ENCODE data around the gene DNAAF8. TPM values are rescaled to one million over a fixed set of nuclear protein-coding genes. Genes with fewer than 3 reads are reported as not detected.

Gene DNAAF8
- total RNA-seq, 1 experiment from 2014 or later = 2.4 TPM

- no TSS peak for BruUV-seq (replicated peaks)
- Histone ChIP-seq H3K9me2 (ENCODE audit: insufficient read depth) (no peaks in the 10 kb centered on the region), H3K79me2 (ENCODE audit: low read depth) (peaks cover 6% of the 10 kb centered on the region; the same call in 1 of the 2 replicates), H3K36me3 (ENCODE audit: low read depth) (no peaks in the 10 kb centered on the region), H3F3A (ENCODE audit: insufficient read depth, low read depth) (peaks cover 23% of the 10 kb centered on the region; the same call in 1 of the 2 replicates), H3K4me3 (no peak overlapping the region), H3K27me3 (ENCODE audit: insufficient read depth, low read depth) (no peaks in the 10 kb centered on the region), H3K4me1 (replicated peaks; ENCODE audit: insufficient read depth) (peaks cover 38% of the 10 kb centered on the region), H3K4me2 (no peak overlapping the region), H3K27ac (no peak overlapping the region), H4K20me1 (ENCODE audit: insufficient read depth) (no peaks in the 10 kb centered on the region), H2AFZ (no peak overlapping the region), H3K9me3 (ENCODE audit: insufficient read depth, low read depth) (no peaks in the 10 kb centered on the region)
- CTCF ChIA-PET = interaction anchor here (0.6 kb wide), 1 partner anchor 67 kb away, joined by 5 read pairs; no protein-coding TSS in a partner anchor
- TF ChIP-seq EZH2 (IDR thresholded peaks at IDR 0.05; ENCODE audit: low read depth) (no peak), CTCF (conservative IDR thresholded peaks at IDR 0.05) (no peak)
- intact Hi-C loops (cut with micrococcal nuclease; ENCODE audit: unreplicated experiment) = no loop called here
- POLR2A ChIA-PET (ENCODE audit: unreplicated experiment) = no interaction called here
- no peak for DNase-seq
Observed at GRCh38 chr16:4790871-4791270, 56.5 kb downstream of the DNAAF8 start.

GRCh38 chr16:4792951-4793513, 58.7 kb downstream of the DNAAF8 start:
- no peak for DNase-seq
- Histone ChIP-seq H3K79me2 (ENCODE audit: low read depth) (peaks cover 25% of the 10 kb centered on the region), H3K9me3 (ENCODE audit: insufficient read depth, low read depth) (no peaks in the 10 kb centered on the region), H3F3A (ENCODE audit: insufficient read depth, low read depth) (peaks cover 24% of the 10 kb centered on the region; the same call in 1 of the 2 replicates), H3K36me3 (ENCODE audit: low read depth) (no peaks in the 10 kb centered on the region), H4K20me1 (ENCODE audit: insufficient read depth) (no peaks in the 10 kb centered on the region), H2AFZ (no peak overlapping the region), H3K4me3 (no peak overlapping the region), H3K4me1 (replicated peaks; ENCODE audit: insufficient read depth) (peaks cover 41% of the 10 kb centered on the region), H3K4me2 (no peak overlapping the region), H3K27me3 (ENCODE audit: insufficient read depth, low read depth) (no peaks in the 10 kb centered on the region), H3K27ac (no peak overlapping the region), H3K9me2 (ENCODE audit: insufficient read depth) (no peaks in the 10 kb centered on the region)
- TF ChIP-seq CTCF (conservative IDR thresholded peaks at IDR 0.05) = no peak
- no peak for TF ChIP-seq EZH2 (IDR thresholded peaks at IDR 0.05; ENCODE audit: low read depth)
- BruUV-seq (replicated peaks) = no TSS peak
- ChIA-PET CTCF (interaction anchor here (0.6 kb wide), 1 partner anchor 144 kb away, joined by 3 read pairs; the partner anchor contains the start of gene PPL), POLR2A (ENCODE audit: unreplicated experiment) (interaction anchor here (0.7 kb wide), 1 partner anchor 304 kb away, joined by 13 read pairs; no protein-coding TSS in a partner anchor)
- intact Hi-C loops (cut with micrococcal nuclease; ENCODE audit: unreplicated experiment) = no loop called here

- no peak for TF ChIP-seq EZH2 (IDR thresholded peaks at IDR 0.05; ENCODE audit: low read depth)
- no peak for TF ChIP-seq CTCF (conservative IDR thresholded peaks at IDR 0.05)
- peaks cover 22% of the 10 kb centered on the region; the same call in 1 of the 2 replicates for H3F3A ChIP-seq (ENCODE audit: insufficient read depth, low read depth)
- intact Hi-C loops (cut with micrococcal nuclease; ENCODE audit: unreplicated experiment) = loop anchor here (1.0 kb wide), 1 partner anchor 27 kb away; no protein-coding TSS in a partner anchor
- POLR2A ChIA-PET (ENCODE audit: unreplicated experiment) = interaction anchor here (0.6 to 0.7 kb wide), 2 partner anchors 23 to 289 kb away, joined by 3 to 11 read pairs; no protein-coding TSS in a partner anchor
- H3K27ac ChIP-seq = peak within 1 kb of the TSS; percentile 56
- peaks cover 25% of the 10 kb centered on the region for H3K79me2 ChIP-seq (ENCODE audit: low read depth)
- H3K4me2 ChIP-seq = peak within 1 kb of the TSS; percentile 96
- H3K4me3 ChIP-seq = peak within 1 kb of the TSS; percentile 91
- H2AFZ ChIP-seq = peak within 1 kb of the TSS; percentile 82
- no TSS peak for BruUV-seq (replicated peaks)
- CTCF ChIA-PET = no interaction called here
- H3K27me3 ChIP-seq (ENCODE audit: insufficient read depth, low read depth) = no peaks in the 10 kb centered on the region
- no peaks in the 10 kb centered on the region for H3K9me2 ChIP-seq (ENCODE audit: insufficient read depth)
- H3K9me3 ChIP-seq (ENCODE audit: insufficient read depth, low read depth) = no peaks in the 10 kb centered on the region
- H3K4me1 ChIP-seq (replicated peaks; ENCODE audit: insufficient read depth) = peaks cover 24% of the 10 kb centered on the region
- no peaks in the 10 kb centered on the region; the same call in 1 of the 2 replicates for H3K36me3 ChIP-seq (ENCODE audit: low read depth)
- peak; percentile 67 to 85 for DNase-seq
- H4K20me1 ChIP-seq (ENCODE audit: insufficient read depth) = no peaks in the 10 kb centered on the region
Observed at GRCh38 chr16:4795181-4795827, 61.0 kb downstream of the DNAAF8 start, which contains the start of gene SMIM22. SMIM22 (plus strand) TSS chr16:4795369; CDS start chr16:4795735, 366 bp downstream.

All from PC-9 (cell line).